Measurements from ENCODE around the gene NXN. TPM values are rescaled to one million over a fixed set of nuclear protein-coding genes. Genes with fewer than 3 reads are reported as not detected.

Gene NXN
- total RNA-seq, 2 donors from 2014 or later = 24.4 TPM

DNA sequence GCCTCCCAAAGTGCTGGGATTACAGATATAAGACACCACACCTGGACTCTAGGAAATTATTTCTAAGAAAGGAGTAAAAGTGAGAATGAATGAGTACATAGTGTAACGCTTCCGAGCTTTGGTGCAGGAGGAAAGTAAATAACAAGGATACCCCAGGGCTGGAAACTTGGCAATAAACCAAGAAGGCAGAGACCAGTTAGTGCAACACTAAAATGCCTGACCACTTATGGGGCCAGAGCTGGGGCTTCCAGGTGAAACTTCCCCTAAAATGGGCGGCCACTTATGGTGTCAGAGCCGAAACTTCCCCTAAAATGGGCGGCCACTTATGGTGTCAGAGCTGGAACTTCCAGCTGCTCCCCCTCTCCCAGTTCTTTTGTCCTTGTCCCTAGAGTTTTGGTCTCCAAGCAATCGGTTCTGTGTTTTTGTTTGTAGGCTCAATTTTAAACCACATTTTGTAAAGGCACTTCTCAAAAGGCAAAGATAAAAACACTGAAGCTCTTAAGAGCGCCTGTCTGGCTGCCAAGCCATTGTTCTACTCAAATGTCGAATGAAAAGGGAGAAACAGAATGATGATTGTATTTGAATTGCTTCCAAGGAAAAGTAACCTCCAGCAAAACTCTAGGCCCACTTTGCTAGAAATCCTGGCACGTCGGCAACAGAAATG lies 63.9 kb downstream of the NXN start:
- intact Hi-C loops (cut with DNase I) = no loop called here
- Histone ChIP-seq H3K4me3 (no peak overlapping the region), H3K4me1 (peaks cover 7% of the 10 kb centered on the region), H3K36me3 (replicated peaks in 1 of 2; ENCODE audit: insufficient read depth in 1 of 2, low read depth in 2 of 2) (no peaks in the 10 kb centered on the region), H3K9me3 (no peaks in the 10 kb centered on the region), H3K27me3 (no peaks in the 10 kb centered on the region), H3K27ac (peak overlapping the region in 1 of 4 donors; percentile 30)
- 59 to 68% methylated on average over 10 of the region's 10 CpGs for WGBS, 2 donors
- DNase-seq (no peak), ATAC-seq (peak; percentile 33)
- TF ChIP-seq POLR2A (IDR thresholded peaks at IDR 0.05) = no peak
- TF ChIP-seq, protein P1, sequence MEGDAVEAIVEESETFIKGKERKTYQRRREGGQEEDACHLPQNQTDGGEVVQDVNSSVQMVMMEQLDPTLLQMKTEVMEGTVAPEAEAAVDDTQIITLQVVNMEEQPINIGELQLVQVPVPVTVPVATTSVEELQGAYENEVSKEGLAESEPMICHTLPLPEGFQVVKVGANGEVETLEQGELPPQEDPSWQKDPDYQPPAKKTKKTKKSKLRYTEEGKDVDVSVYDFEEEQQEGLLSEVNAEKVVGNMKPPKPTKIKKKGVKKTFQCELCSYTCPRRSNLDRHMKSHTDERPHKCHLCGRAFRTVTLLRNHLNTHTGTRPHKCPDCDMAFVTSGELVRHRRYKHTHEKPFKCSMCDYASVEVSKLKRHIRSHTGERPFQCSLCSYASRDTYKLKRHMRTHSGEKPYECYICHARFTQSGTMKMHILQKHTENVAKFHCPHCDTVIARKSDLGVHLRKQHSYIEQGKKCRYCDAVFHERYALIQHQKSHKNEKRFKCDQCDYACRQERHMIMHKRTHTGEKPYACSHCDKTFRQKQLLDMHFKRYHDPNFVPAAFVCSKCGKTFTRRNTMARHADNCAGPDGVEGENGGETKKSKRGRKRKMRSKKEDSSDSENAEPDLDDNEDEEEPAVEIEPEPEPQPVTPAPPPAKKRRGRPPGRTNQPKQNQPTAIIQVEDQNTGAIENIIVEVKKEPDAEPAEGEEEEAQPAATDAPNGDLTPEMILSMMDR (IDR thresholded peaks at IDR 0.05) = no peak

DNA sequence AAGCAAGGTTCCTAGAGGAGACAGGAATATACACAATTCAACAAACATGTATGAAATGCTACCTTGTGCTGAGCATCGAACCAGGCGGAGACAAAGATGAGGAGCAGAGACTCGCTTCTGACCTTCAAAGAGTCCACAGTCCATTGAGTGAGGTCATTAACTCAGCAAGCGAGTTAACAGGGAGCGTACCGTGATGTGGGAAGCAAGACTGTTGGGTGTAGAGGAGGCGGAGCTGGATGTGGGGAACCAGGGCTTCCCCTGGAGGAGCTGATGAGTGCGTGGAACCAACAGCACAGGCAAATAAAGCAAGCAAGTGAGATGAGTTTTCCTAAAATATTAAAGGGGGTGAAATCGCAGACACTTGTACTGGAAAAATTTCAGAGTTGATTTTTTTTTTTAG lies 65.0 kb downstream of the NXN start:
- TF ChIP-seq, protein P1 (IDR thresholded peaks at IDR 0.05) = no peak
- TF ChIP-seq POLR2A (IDR thresholded peaks at IDR 0.05) = no peak

DNA sequence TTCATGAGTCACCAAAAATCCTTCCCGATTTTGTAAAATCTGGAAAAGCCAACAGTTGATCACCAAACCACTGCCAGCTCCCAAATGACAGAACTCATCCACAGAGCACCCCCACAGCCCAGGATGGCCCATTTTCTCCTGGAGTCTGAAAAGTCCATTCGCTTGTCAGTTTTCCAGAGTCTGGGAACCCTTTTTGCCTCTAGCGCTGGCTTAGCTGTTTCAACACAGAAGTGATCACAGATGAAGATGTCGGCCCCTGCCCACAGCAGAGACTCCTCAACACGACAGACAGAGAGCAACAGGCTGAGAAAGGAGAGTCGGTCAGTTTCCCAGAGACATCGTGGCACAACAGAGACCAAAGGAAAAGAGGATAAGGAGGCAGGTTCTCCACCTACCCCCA lies 66.4 kb downstream of the NXN start:
- no peaks in the 10 kb centered on the region for H3K36me3 ChIP-seq (replicated peaks in 1 of 2; ENCODE audit: insufficient read depth in 1 of 2, low read depth in 2 of 2)
- DNase-seq (no peak), ATAC-seq (no peak)
- no peaks in the 10 kb centered on the region for H3K27me3 ChIP-seq
- H3K4me3 ChIP-seq = no peak overlapping the region
- no peaks in the 10 kb centered on the region for H3K9me3 ChIP-seq
- TF ChIP-seq POLR2A (IDR thresholded peaks at IDR 0.05) = no peak
- TF ChIP-seq, protein P1 (IDR thresholded peaks at IDR 0.05) = no peak
- no peak overlapping the region for H3K27ac ChIP-seq
- WGBS, 2 donors = 80 to 85% methylated on average over 7 of the region's 7 CpGs
- intact Hi-C loops (cut with DNase I) = no loop called here
- H3K4me1 ChIP-seq = peaks cover 7% of the 10 kb centered on the region

More for the DNA sequence above, 65.0 kb downstream of the NXN start:
- H3K27ac ChIP-seq = no peak overlapping the region
- no peaks in the 10 kb centered on the region for H3K9me3 ChIP-seq
- H3K4me3 ChIP-seq = no peak overlapping the region
- no peak for DNase-seq
- no peaks in the 10 kb centered on the region for H3K36me3 ChIP-seq (replicated peaks in 1 of 2; ENCODE audit: insufficient read depth in 1 of 2, low read depth in 2 of 2)
- H3K27me3 ChIP-seq = no peaks in the 10 kb centered on the region
- no peak for ATAC-seq
- intact Hi-C loops (cut with DNase I) = no loop called here
- H3K4me1 ChIP-seq = peaks cover 7% of the 10 kb centered on the region
- 94 to 95% methylated on average over 9 of the region's 9 CpGs for WGBS, 2 donors

DNA sequence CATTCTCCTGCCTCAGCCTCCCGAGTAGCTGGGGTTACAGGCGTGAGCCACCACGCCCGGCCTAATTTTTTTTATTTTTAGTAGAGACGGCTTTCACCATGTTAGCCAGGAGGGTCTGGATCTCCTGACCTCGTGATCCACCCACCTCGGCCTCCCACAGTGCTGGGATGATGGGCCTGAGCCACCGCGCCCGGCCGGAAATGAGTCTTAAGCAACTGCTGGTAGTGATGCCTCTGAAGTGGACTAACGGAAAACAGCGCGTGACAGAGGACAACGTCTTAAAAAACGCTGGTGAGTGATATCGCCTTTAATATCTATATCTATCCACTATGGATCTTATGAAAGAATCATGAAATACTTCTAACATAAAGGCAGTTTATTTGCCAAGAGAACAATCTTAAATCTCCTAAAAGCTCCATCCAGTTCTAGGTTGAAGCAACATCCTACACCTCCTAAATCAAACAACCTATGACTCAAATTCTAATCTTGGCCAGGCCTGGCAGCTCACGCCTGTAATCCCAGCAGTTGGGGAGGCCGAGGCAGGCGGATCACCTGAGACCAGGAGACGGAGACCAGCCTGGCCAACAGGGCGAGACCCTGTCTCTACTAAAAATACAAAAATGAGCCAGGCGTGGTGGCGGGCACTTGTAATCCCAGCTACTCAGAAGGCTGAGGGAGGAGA lies 69.8 kb downstream of the NXN start:
- DNase-seq (no peak), ATAC-seq (no peak)
- no peak overlapping the region for H3K4me3 ChIP-seq
- H3K27ac ChIP-seq = peak overlapping the region in 1 of 4 donors; percentile 17
- TF ChIP-seq, protein P1 (IDR thresholded peaks at IDR 0.05) = no peak
- TF ChIP-seq POLR2A (IDR thresholded peaks at IDR 0.05) = no peak
- H3K36me3 ChIP-seq (replicated peaks in 1 of 2; ENCODE audit: insufficient read depth in 1 of 2, low read depth in 2 of 2) = no peaks in the 10 kb centered on the region
- intact Hi-C loops (cut with DNase I) = no loop called here
- WGBS, 2 donors = 90 to 93% methylated on average over 24 of the region's 24 CpGs
- no peaks in the 10 kb centered on the region for H3K27me3 ChIP-seq
- H3K4me1 ChIP-seq = no peaks in the 10 kb centered on the region
- no peaks in the 10 kb centered on the region for H3K9me3 ChIP-seq
